Stimulated activated CD8-positive, alpha-beta memory T cell treated with anti-CD3 and anti-CD28 coated beads, Interleukin-2, amount 100 ng/mL, for 1 hour (primary cell): ENCODE results near the gene MVD.

Experiments
- DNase-seq, 2 donors: peaks; one replicate each; pipeline ENCODE4 v3.0.0-alpha.2; 2020; ENCODE audit warnings: low read depth in 2 of 2

The MVD gene

DNA sequence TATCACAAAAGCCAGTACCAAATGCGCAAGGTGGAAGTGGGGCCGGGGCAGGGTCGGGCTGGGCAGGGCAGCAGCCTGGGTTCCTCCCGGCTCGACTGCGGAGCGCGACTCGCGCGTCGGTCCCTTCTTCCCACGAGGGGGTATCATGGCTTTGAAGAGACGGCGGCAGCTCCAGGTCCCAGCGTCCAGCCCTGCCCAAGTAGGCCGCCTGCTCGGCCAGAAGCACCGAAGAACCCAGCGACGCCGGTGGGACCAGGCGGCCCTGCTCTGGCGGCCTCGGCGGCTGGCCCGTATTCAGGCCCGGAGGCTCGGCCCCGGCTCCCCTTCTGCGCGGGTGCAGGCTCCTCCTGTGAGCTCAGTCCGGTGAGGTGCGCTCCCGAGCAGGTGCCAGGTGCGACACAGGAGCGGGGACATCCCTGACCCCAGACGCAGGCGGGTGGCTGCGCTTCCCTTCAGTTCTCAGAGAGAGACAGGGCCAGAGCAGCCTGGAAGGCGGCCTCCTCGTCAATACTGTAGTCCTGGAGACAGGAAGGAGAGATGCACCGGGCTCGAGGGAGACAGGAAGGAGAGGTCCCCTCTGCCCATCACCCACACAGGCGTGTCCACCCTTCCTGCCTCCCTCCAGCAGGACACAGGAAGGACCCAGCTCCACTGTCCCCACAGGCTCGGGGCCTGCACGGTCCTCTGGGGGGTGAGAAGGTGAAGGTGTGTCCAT, 34.4 kb upstream of the MVD start:
- DNase-seq, result no peak

DNA sequence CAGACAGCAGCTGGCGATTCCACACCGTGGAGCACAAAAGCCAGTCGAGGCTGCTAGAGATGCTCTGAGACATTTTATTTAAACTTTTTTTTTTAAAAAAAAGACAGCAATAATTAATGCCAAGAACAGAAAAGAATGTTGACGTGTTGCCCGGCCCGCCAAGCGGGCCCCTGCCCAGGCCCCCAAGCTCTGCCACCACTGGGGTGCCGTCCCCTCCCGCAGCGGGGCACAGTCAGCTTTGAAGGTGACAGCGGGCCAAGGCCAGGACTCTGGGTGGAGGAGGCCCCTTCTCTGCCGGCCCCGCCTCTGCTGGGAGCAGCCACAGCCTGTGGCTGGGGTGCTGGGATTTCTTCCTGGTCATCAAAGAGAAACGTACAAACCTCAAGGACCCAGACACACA, 33.5 kb upstream of the MVD start:
- DNase-seq, result no peak

DNA sequence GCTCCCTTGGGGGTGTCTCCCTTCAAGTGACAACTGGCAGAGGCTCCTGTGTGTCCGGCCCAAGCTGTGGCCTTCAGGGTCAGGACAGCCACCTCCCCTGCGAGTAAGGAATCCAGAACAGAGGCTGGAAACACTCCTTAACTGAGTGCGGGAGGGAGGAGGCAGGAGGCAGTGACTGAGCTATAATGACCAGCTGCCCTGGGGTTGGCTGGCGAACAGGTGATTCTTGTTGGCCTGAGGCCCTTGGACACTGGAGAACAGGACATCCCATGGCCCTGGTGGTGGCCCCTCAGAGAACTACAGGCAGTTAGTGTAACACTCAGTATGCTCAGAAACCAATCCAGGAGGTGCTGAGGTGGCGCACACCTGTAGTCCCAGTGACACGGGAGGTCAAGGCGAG, 32.9 kb upstream of the MVD start:
- DNase-seq, result no peak

GRCh38 chr16:88695218-88695617, 32.3 kb upstream of the MVD start:
- no peak for DNase-seq

- DNase-seq, result no peak
Observed at GRCh38 chr16:88694221-88695087, 31.6 kb upstream of the MVD start.

- no peak for DNase-seq
Observed at GRCh38 chr16:88693420-88694177, 30.7 kb upstream of the MVD start.

DNA sequence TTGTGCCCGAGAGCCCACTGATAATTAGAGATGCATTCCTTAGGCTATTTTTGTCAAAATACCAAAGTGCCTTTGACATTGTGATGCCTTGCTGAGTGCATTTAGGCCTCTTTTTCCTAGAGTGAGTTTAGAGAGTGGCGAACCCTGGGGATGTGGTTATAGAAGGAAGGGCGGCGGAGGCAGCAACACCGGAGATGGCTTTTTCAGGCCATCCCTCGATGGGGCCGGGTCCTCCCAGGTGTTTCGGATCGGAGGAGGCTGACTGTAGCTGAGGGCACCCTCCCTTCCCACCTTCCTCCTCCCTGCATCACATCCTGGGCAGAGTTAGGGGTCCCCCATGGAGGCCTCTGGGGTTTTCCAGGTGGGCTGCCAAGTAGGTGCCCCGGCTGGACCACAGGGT, 30.0 kb upstream of the MVD start:
- DNase-seq, result no peak

GRCh38 chr16:88691924-88692560, 29.2 kb upstream of the MVD start:
- no peak for DNase-seq

DNA sequence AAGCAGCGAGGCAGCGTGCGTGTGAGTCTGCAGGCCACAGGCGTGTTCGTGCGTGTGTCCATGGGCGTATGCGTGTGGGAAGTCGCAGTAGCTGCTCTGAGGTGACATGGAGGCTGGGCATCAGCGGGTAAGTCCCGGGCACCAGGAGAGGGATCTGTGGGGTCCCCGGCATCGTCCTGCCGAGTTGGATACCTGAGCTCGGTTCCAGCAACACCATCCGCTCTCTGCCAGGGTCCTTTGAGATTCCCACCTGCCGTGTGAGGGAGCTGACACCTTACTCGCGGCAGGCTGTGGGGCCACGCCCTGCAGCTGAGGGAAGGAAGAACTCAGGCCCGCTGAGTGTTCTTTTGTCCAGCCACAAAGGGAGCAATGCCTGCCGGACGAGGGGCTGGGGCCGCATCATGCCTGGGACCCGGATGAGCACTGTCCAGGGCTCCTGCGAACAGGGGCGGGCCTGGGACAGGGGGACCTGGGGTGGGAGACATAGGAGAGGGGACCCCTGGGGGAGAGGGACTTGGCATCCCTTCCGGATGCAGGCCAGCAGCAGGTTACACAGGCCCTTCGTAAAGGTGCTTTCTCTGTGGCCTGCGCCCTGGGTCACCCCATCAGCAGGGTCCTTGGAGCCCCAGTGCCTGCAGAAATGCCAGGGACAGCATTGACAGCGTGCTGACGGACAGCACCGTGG, 28.4 kb upstream of the MVD start:
- DNase-seq, result no peak

DNA sequence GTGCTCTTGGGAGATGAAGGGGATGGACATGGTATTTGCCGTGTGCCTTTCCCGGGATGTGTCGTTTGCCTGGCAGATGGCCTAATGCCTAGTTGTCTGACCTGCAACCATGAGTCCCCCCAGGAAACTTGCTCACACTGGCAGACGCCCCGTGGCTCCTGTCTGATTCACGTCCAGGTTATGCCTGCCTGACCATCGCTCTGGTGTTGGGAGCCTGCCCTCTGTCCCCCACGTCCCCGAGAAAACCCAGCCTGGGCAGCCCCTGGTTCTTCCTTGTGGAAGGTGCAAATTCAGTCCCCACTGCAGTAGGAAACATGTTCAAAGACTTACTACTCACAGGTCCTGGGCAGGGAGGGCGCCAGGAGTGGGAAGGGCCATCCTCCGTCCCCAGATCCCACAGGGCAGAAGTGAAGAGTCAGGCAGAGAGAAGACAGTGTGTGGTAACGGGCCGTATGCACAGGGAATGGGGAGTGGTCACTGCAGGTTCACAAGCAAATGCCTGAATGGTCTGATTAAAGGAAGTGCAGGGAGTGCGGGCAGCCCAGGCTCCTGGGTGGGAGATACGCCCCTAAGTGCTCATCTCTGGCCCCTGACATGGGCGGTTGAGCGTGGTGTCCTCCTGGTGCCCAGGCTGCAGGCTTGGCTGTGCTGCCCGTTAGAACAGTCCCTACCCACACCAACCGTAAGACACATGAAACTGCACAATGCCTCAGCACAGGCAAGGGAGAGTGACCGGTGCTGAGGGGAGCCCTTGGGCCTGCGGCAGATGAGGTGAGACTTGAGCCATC, 27.6 kb upstream of the MVD start:
- no peak for DNase-seq

DNA sequence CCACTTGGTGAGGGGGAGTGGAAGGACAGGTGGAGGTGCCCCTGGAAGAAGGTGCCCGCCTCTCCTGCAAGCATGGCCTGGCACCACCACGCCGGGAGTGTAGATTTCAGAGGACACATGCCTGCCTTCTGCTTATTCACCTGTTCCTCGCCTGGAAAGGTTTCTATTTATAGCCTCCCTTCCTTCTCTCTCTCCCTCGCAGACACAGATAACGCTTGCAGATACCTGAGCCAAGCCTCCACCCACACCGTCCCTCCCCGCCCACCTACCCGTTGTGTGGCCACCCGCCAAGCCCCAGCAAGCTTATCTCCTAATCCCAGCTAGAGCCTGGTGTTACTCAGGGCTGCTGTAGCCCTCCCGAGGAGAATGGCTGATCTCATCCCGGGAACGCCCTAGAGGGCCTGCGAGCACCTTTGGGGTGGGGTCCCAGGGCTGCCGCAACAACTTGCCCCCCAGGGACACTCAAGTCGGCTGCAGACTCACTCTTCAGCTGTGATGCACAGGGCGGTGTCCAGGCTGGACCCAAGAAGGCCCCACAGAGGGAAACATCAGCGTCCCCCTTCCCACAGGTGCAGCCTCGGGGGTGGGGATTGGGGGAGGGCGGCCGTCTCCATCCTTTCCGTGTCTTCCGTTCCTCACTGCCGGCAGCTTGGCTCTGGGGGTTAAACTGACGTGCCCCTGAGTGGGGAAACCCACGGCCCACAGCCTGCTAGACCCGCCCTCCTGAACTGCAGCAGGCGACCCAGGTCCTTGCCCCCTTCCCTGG, 25.3 kb upstream of the MVD start:
- no peak for DNase-seq

DNA sequence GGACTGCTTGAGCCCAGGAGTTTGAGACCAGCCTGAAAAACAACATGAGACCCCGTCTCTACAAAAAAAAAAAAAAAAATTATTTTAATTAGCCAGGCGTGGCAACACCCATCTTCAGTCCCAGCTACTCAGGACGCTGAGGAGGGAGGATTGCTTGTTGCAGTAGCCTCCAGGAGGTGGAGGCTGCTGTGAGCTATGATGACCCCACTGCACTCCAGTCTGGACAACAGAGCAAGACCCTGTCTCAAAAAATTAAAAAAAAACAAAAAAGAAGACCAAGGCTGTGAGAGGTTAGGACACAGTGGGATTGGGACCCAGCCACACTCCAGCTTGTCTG, 24.8 kb upstream of the MVD start:
- no peak for DNase-seq

DNA sequence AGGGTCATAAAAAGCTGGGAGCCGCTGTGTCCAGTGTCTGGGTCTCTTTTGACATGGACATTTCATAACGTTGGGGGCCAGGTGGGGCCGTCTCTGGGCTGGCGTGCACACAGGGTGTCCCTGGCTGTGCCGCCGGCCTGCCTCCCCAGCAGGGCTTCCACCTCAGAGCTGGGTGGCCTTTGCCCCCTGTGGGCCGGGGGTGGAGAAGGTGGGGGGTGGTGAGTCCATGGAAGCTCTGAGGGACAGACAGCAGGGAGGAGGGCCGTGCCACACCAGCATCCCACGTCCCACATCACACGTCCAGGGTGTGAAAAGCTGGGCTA, 24.3 kb upstream of the MVD start:
- DNase-seq, result no peak

DNA sequence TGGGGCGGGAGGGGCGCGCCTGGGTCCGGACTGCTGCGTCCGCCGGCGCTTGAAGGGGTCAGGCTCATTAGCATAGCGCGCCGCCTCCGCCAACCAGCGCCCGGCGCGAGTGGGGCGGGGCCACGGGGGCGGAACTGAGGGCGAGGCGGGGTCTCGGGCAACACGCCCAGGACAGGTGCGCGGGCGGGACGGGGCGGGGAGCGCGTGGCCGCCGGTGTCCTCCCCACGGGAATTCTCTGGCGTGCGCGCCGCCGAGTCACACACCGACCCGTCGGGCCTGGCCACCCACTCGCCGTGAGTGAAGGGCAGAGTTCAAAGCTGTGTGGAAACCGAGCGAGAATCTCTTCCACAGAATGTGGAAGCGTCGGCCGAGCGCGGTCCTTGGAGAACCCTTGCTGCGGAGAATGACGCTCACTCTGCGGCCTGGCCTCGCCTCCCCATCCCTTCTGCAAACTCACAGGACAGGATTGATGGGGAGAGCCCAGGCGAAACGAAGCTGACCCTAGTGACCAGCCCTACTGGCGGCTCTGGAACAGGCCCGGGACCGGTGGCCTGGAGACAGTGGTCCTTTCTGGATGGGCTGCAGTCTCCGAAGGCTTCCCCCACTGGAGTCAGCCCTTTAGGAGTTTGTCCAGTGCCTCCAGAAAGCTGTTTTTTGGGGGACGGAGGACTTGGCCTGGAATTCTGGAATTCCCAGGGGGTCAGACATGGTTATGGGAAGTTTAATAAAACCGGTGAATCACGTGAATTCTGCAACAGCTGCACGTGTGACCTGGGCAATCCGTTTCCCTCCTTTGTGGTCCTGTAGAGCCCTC, 23.8 kb upstream of the MVD start, which contains the start of gene SNAI3:
TSS of gene SNAI3 (minus strand) at position 69 of the 815 bp plus-strand sequence. CDS start 101 bp downstream, outside the sequence.
- DNase-seq, result peak; percentile 65 to 70

DNA sequence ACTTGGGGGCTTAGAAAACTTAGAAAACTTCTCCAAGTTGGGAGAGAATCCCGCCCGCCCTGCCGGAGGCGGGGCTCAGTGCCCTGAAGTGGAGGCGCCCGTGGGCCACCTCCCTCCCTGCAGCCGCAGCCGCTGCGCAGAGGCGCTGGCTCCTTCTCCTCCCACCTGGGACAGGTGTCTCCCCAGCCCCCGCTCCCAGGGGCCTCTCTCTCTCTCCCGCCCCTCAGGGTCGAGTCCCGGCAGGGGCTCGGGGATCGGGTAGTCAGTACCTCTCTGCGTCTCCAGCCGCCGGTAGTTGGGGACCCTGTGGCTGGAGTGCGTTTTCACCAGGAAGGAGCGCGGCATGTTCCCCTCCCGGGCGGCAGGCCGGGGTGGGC, 23.2 kb upstream of the MVD start:
- DNase-seq, result no peak

DNA sequence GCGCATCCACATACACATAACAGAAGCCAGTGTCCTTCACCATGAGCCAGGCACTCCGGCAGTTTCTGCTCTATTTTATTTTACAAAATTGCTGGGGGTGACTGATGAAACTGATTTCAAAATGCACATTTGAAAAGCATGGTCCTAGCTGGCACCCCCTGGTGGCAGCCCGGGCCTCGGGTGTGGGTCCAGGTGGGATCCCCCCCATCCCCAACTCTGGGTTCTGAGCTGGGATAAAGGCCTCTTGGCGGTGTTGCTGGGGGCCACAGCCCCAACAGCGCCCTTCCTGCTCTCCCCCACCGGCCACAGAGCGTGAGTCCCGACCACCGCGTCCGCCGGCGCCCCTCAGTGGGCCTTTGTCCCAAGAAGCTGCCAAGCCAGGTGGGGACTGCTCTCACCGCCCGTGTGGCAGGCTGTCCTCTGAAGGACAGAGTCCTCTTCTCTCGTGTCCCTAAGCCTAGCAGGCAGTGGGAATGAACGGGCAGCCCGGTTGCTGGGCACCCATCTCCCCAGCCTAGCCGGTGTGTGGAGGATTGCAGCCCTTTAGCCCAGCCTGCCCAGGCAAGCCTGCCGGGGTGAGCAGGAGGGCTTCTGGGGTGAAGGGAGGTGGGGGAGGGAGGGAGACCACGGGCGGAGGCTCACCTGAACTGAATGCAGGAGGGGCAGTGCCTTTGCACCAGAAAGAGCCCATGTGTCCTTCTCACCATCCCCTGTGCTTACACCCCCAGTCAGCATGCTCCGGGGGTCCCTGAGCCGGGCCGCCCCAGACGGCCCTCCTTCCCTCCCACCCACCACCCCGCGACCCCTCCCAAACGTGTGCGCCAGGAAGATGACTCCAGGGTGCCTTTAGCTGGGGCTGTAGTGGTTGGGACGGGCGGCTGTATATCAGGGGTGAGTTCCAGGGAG, 22.5 kb upstream of the MVD start:
- DNase-seq, result peak in 1 of 2 donors; percentile 51

GRCh38 chr16:88684569-88685155, 21.8 kb upstream of the MVD start:
- no peak for DNase-seq
